GM12892 (cell line): ENCODE measurements around the gene GCDH.
A peak's percentile ranks its signal among the peaks of the same experiment; 100 is the strongest.

Source experiments
- DNase-seq: peaks from one replicate; pipeline ENCODE4 v3.0.0; 2011; ENCODE audit not compliant: insufficient read length
- FAIRE-seq: peaks from 2 replicates; lab custom pipeline; 2011; peaks lifted over from hg19 to GRCh38; lab: Jason Lieb, UNC
- POLR2A ChIP-seq: IDR thresholded peaks from 2 replicates; pipeline ENCODE4 v1.6.1; 2011; ENCODE audit warnings: low read depth, low read length, control low read depth
- POLR2AphosphoS5 ChIP-seq: IDR thresholded peaks from 2 replicates; pipeline ENCODE4 v1.6.1; 2011; ENCODE audit warnings: low read depth, low read length, control low read depth
- TAF1 ChIP-seq: IDR thresholded peaks from 2 replicates; pipeline ENCODE4 v1.6.1; 2011; ENCODE audit warnings: low read depth, mild to moderate bottlenecking, control low read depth, low read length, borderline replicate concordance

The GCDH gene

DNA sequence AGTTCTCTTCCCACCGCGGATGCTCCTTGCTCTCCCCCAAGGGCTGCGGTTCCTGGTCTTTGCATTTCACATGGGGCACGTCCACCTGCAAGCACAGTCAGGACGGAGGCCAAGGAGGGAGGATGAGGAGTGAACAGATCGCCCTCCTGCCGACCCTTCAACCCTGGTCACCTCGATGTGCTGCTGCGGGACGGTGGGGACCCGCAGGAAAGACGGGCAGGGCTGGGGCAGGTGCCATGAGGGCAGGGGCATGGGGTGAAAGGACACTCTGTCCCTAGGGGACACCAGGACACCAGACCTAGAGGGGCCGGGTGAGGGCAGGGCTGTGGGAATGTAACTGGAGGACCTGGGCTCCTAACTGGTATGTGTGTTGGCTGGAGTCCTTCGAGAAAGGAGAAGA is 27.3 kb downstream of the GCDH start:
- no peak for DNase-seq
- no peak for FAIRE-seq
- TF ChIP-seq POLR2A (no peak), TAF1 (no peak), POLR2AphosphoS5 (no peak)

DNA sequence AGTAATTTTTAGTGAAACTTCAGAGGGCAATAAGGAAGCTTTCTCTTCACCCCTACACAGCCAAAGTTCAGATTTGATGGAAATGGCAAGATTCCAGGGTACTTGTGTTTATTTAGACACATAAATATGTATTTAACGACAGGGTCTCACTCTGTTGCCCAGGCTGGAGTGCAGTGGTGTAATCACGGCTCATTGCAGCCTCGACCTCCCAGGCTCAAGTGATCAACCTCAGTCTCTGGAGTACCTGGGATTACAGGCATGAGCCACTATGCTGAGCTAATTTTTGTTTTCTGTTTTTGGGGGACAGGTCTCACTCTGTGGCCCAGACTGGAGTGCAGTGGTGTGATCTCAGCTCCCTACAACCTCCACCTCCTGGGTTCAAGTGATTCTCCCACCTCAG is 30.1 kb downstream of the GCDH start:
- TF ChIP-seq TAF1, result no peak
- TF ChIP-seq POLR2A, result no peak
- FAIRE-seq (no peak), DNase-seq (no peak)

- DNase-seq (no peak), FAIRE-seq (no peak)
- TF ChIP-seq POLR2AphosphoS5 (no peak), POLR2A (no peak), TAF1 (no peak)
Observed at GRCh38 chr19:12922959-12923358, 32.0 kb downstream of the GCDH start.

DNA sequence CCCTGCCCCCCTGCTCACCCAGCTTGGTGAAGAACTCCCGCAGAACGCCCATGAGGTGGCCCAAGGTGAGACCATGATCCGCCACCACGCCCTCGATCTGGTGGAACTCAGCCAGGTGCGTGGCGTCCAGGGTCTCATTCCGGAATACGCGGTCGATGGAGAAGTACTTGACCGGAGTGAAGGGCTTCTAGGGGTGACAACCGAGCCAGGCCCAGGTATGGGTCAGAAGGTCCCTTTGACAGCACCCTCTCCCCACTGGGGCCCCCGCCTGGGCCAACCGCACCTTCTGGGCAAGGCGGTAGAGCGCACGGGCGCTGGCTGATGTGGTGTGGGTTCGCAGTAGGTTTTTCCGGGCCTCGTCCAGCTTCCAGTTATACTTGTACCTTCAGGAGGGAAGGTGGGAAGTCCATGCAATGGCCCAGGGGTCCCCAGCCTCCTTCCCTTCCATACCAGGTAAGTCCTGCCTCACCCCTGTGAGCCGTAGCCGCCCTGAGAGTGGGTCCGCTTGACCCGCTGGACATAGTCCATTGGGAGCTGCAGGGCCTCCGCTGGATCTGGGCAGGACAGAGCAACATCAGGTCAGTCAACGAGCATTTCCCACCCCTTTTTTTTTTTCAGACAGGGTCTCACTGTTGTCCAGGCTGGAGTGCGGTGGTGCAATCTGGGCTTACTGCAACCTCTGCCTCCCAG is 33.8 kb downstream of the GCDH start:
- DNase-seq, result no peak
- FAIRE-seq, result no peak
- TF ChIP-seq POLR2A, result no peak
- no peak for TF ChIP-seq POLR2AphosphoS5
- no peak for TF ChIP-seq TAF1

GRCh38 chr19:12930002-12930645 is 39.2 kb downstream of the GCDH start:
- TF ChIP-seq POLR2AphosphoS5 (0 out of 2 replicates have a peak, but pooled peaks have one; percentile 9), TAF1 (no peak)
- DNase-seq (no peak), FAIRE-seq (no peak)

DNA sequence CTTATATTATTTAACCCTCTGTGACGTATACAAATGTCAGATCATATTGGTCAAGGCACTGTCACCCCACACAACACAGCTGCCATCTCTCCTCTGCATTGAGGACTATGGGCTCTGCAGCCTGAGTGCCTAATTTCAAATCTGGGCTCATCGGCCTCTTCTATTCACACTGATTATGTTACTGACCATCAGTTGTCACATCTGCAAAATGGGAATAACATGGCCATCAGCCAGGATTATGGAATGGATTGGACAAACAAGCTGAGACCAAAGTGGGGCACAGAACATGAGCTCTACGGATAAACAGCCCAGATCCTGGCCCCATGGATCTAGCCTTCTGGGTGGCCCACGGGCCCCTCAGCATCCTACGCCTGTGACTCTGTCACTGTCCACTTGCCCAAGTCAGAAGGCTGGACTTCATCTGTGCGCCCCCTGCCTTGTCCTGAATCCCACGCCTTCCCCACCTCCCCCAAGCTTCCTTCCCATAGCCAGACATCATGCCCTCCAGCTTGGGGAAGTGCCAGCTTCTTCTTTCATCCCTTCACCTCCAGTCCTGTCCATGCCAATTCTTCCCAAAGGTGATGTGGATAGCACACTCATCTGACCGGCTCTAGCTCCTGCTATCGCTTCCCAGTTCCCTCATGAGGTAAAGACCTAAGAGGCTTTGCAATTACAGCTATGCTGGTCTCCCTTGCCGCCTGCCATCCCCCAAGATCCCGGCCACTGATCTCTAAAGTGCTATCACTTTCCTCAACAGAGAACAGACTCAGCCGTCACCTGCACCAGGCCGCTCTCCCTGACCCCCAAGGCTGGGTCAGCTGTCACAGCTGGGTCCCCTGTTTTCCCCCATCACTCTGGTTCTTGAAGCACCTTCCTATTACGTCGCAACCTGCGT is 41.7 kb downstream of the GCDH start:
- no peak for DNase-seq
- no peak for FAIRE-seq
- TF ChIP-seq POLR2A (no peak), POLR2AphosphoS5 (no peak)

DNA sequence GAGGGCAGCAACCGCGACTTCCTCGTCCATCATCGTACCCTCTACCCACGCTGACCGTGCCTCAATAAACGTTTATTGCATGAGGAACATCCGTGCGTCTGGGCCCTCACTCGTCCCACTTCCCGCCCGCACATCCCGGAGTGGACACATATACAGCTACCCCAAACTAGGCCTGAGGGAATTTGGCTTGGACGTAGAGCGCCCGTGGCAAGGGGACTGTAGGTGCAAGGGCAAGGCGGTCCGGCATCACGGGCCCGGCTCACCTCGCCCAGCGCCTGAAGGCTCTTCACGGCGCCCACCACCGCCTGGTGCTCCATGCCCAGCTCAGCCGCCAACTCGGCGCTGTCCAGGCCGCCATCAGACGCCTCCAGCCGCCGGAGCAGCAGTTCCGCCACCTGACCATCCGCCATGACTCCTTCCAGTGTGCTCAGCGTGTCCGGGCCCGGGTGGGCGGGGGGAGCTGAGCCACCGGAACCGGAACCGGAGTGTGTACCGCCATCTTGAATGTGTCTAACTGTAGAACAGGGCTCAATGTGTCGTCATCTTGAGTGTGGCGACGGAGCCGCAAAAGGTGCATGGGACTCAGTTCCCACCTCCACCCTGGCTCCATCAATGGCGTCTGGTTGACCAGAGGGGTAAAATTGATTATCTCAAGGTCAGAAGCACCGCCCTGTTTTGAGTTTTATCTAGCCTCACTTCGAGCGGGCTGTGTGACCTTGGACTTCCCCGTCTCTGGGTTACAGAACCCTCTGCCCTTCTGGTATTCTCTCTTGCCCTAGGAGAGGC is 42.5 kb downstream of the GCDH start, which contains the start of gene FARSA:
Gene FARSA (minus strand): TSS at position 425 of the 786 bp plus-strand sequence. CDS start 15 bp downstream, at position 410.
- peak; percentile 93 for TF ChIP-seq TAF1
- TF ChIP-seq POLR2A, result peak; percentile 96
- TF ChIP-seq POLR2AphosphoS5, result peak; percentile 96
- FAIRE-seq, result peak; percentile 96
- peak; percentile 91 for DNase-seq

DNA sequence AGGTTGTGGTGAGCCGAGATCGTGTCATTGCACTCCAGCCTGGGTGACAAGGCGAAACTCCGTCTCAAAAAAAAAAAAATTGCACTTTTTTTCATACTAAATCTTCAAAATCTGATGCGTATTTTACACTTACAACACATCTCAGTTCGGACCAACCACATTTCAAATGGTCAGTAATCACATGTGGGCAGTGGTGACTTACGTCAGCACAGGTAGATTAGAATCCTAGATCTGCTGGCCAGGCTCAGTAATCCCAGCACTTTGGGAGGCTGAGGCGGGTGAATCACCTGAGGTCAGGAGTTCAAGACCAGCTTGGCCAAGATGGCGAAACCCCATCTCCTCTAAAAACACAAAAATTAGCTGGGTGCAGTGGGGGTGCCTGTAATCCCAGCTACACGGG is 44.1 kb downstream of the GCDH start:
- no peak for FAIRE-seq
- no peak for TF ChIP-seq POLR2AphosphoS5
- DNase-seq, result no peak

DNA sequence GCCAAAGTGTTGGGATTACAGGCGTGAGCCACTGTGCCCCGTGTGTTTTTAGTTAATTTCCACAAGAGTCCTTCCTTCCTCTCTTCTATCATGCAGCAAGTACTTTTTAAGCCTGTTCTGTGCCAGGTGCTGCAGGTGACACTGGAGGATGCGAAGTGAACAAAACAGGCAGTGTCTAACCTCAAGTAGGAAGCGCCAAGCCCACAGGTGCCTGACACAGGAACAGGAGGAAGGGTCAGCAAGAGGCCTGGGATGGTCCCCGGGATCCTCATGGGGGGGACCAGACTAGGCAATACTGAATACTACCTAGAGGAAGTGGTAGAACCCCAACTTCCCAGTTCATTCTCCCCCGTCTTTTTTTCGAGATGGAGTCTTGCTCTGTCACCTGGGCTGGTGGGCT is 45.6 kb downstream of the GCDH start:
- DNase-seq (no peak), FAIRE-seq (no peak)
- no peak for TF ChIP-seq TAF1
- TF ChIP-seq POLR2AphosphoS5, result no peak
- no peak for TF ChIP-seq POLR2A

DNA sequence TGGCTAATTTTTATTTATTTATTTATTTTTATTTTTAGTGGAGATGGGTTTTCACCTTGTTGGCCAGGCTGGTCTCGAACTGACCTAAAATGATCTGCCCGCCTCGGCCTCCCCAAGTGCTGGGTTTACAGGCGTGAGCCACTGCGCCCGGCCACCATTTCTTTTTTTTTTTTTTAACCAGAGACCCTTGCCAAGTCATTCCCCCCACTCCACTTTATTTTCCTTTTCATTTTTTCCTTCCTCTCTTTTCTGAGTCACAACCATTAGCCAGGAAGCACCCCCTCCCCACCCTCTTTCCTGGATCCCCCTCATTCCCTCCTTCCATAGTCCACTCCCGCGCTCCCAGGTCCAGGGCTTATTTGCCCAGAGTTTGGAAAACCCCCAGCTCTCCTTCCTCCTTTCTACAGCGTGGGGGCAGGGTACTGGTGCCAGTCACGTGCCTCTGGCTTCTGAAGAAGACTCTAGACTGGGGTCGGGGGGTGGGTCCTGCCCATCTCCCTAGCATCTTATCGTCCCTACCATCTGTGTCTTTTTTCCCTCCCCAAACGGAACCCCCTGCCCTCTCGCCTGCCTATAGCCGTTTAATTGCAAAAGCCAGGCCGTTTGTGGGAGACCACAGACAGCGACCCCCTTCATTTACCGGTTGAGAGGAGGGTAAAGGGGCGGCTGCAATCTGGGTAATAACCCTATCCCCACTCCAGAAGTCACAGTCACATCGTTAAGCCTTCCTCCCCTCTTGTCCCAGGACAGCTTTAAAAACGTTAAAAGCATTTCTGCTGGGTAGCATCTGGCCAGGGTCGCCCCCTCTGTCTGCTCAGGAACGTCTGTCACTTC is 46.4 kb downstream of the GCDH start:
- DNase-seq (no peak), FAIRE-seq (peak; percentile 46)
- TF ChIP-seq TAF1 (no peak), POLR2A (no peak), POLR2AphosphoS5 (no peak)
